ENCODE measurements around the gene UGGT1. TPM values are rescaled to one million over a fixed set of nuclear protein-coding genes. Genes with fewer than 3 reads are reported as not detected.

Gene UGGT1
- total RNA-seq, 1 experiment from 2014 or later, result 51.8 TPM

- H3K79me2 ChIP-seq (ENCODE audit: insufficient read depth, low read length), result peaks cover 42% of the 10 kb centered on the region
- peaks cover 4 to 11% of the 10 kb centered on the region in 2 experiments; a peak in 2 of 4 replicates for H3K4me1 ChIP-seq (ENCODE audit: control insufficient read depth in 1 of 2, insufficient read depth in 2 of 2, low read length in 2 of 2)
- intact Hi-C loops (cut with micrococcal nuclease), result loop anchor here (5.0 kb wide), 1 partner anchor 63 kb away; the partner anchor contains the start of gene SAP130
- no peaks in the 10 kb centered on the region for H3K9me3 ChIP-seq (ENCODE audit: control insufficient read depth in 1 of 2, insufficient read depth in 1 of 2, low read depth in 1 of 2, low read length in 2 of 2)
- H3K27me3 ChIP-seq (ENCODE audit: insufficient read depth, low read length), result no peaks in the 10 kb centered on the region
- peak overlapping the region; percentile 96 to 100 for H3K4me3 ChIP-seq (replicated peaks in 1 of 2; ENCODE audit: low read depth in 1 of 2, low read length in 2 of 2)
- H3K27ac ChIP-seq (ENCODE audit: low read depth, low read length), result peak overlapping the region; percentile 40; the same call in 1 of the 2 replicates
- no peaks in the 10 kb centered on the region for H4K20me1 ChIP-seq (ENCODE audit: insufficient read depth)
- DNase-seq (ENCODE audit: low read depth, low spot score) (no peak), ATAC-seq (no peak; the same call in 1 of the 2 replicates)
- ChIA-PET POLR2A (interaction anchor here (0.8 to 2.8 kb wide), 3 partner anchors 10 to 230 kb away, joined by 3 to 15 read pairs (median 3); no protein-coding TSS in a partner anchor), CTCF (no interaction called here), RAD21 (ENCODE audit: low non-redundant PET in 1 of 2, low total read pairs in 2 of 2, uncharacterized antibody in 2 of 2, unreplicated experiment in 2 of 2) (no interaction called here)
- TF ChIP-seq POLR2AphosphoS5 (IDR thresholded peaks at IDR 0.05; ENCODE audit: low read depth, low read length) (no peak), ELF1 (IDR thresholded peaks at IDR 0.05; ENCODE audit: borderline replicate concordance, low read depth) (no peak)
- TF ChIP-seq, protein P1, sequence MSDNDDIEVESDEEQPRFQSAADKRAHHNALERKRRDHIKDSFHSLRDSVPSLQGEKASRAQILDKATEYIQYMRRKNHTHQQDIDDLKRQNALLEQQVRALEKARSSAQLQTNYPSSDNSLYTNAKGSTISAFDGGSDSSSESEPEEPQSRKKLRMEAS (IDR thresholded peaks at IDR 0.05), result no peak
- H3K36me3 ChIP-seq (ENCODE audit: control insufficient read depth in 1 of 2, insufficient read depth in 2 of 2, low read length in 2 of 2), result no peaks in the 10 kb centered on the region; a peak in 1 of 4 replicates
- peak overlapping the region; percentile 79 for H3K4me2 ChIP-seq (ENCODE audit: low read length)
- no peaks in the 10 kb centered on the region for H3K9me2 ChIP-seq (ENCODE audit: insufficient read depth)
- peak overlapping the region; percentile 90 for H3K9ac ChIP-seq (ENCODE audit: low read length)
- peak overlapping the region; percentile 71 for H2AFZ ChIP-seq (ENCODE audit: low read depth, low read length, poor library complexity, severe bottlenecking)
- TSS peak; percentile 94 for BruUV-seq (replicated peaks)
Observed at GRCh38 chr2:128090575-128090944, 440 bp upstream of the UGGT1 start.

- Histone ChIP-seq H3K36me3 (ENCODE audit: control insufficient read depth in 1 of 2, insufficient read depth in 2 of 2, low read length in 2 of 2) (no peaks in the 10 kb centered on the region; a peak in 1 of 4 replicates), H3K79me2 (ENCODE audit: insufficient read depth, low read length) (peaks cover 53% of the 10 kb centered on the region), H3K9me2 (ENCODE audit: insufficient read depth) (no peaks in the 10 kb centered on the region), H3K27me3 (ENCODE audit: insufficient read depth, low read length) (no peaks in the 10 kb centered on the region), H3K4me3 (replicated peaks in 1 of 2; ENCODE audit: low read depth in 1 of 2, low read length in 2 of 2) (peak overlapping the region; percentile 96 to 100), H3K9me3 (ENCODE audit: control insufficient read depth in 1 of 2, insufficient read depth in 1 of 2, low read depth in 1 of 2, low read length in 2 of 2) (no peaks in the 10 kb centered on the region), H4K20me1 (ENCODE audit: insufficient read depth) (no peaks in the 10 kb centered on the region), H2AFZ (ENCODE audit: low read depth, low read length, poor library complexity, severe bottlenecking) (no peak overlapping the region), H3K4me2 (ENCODE audit: low read length) (peak overlapping the region; percentile 79), H3K9ac (ENCODE audit: low read length) (peak overlapping the region; percentile 90), H3K4me1 (ENCODE audit: control insufficient read depth in 1 of 2, insufficient read depth in 2 of 2, low read length in 2 of 2) (peaks cover 4 to 11% of the 10 kb centered on the region in 2 experiments; a peak in 2 of 4 replicates), H3K27ac (ENCODE audit: low read depth, low read length) (peak overlapping the region; percentile 77)
- ATAC-seq (no peak), DNase-seq (ENCODE audit: low read depth, low spot score) (no peak)
- ChIA-PET CTCF (no interaction called here), POLR2A (interaction anchor here (2.8 kb wide), 1 partner anchor 10 kb away, joined by 15 read pairs; no protein-coding TSS in a partner anchor), RAD21 (ENCODE audit: low non-redundant PET in 1 of 2, low total read pairs in 2 of 2, uncharacterized antibody in 2 of 2, unreplicated experiment in 2 of 2) (no interaction called here)
- TSS peak; percentile 51 for BruUV-seq (replicated peaks)
- intact Hi-C loops (cut with micrococcal nuclease), result loop anchor here (5.0 kb wide), 1 partner anchor 64 kb away; the partner anchor contains the start of gene SAP130
- TF ChIP-seq EZH2phosphoT487 (IDR thresholded peaks at IDR 0.05; ENCODE audit: borderline replicate concordance) (no peak), FOSL1 (IDR thresholded peaks at IDR 0.05; ENCODE audit: low read depth) (no peak), TCF7L2 (IDR thresholded peaks at IDR 0.05; ENCODE audit: borderline replicate concordance, extremely low read depth, insufficient read depth, insufficient read length) (no peak), ELF1 (IDR thresholded peaks at IDR 0.05; ENCODE audit: borderline replicate concordance, low read depth) (no peak), SRF (IDR thresholded peaks at IDR 0.05; ENCODE audit: low read depth) (no peak), SP1 (IDR thresholded peaks at IDR 0.05; ENCODE audit: low read depth) (no peak), EZH2 (IDR thresholded peaks at IDR 0.05) (no peak), JUND (IDR thresholded peaks at IDR 0.05) (no peak)
- TF ChIP-seq, protein P1 (IDR thresholded peaks at IDR 0.05), result no peak
- TF ChIP-seq, protein P2, sequence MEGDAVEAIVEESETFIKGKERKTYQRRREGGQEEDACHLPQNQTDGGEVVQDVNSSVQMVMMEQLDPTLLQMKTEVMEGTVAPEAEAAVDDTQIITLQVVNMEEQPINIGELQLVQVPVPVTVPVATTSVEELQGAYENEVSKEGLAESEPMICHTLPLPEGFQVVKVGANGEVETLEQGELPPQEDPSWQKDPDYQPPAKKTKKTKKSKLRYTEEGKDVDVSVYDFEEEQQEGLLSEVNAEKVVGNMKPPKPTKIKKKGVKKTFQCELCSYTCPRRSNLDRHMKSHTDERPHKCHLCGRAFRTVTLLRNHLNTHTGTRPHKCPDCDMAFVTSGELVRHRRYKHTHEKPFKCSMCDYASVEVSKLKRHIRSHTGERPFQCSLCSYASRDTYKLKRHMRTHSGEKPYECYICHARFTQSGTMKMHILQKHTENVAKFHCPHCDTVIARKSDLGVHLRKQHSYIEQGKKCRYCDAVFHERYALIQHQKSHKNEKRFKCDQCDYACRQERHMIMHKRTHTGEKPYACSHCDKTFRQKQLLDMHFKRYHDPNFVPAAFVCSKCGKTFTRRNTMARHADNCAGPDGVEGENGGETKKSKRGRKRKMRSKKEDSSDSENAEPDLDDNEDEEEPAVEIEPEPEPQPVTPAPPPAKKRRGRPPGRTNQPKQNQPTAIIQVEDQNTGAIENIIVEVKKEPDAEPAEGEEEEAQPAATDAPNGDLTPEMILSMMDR (IDR thresholded peaks at IDR 0.05 in 2 of 3, conservative IDR thresholded peaks at IDR 0.05 in 1 of 3; ENCODE audit: borderline replicate concordance in 1 of 3, insufficient read depth in 1 of 3, low read depth in 2 of 3, low read length in 2 of 3), result no peak
- TF ChIP-seq, protein P3, sequence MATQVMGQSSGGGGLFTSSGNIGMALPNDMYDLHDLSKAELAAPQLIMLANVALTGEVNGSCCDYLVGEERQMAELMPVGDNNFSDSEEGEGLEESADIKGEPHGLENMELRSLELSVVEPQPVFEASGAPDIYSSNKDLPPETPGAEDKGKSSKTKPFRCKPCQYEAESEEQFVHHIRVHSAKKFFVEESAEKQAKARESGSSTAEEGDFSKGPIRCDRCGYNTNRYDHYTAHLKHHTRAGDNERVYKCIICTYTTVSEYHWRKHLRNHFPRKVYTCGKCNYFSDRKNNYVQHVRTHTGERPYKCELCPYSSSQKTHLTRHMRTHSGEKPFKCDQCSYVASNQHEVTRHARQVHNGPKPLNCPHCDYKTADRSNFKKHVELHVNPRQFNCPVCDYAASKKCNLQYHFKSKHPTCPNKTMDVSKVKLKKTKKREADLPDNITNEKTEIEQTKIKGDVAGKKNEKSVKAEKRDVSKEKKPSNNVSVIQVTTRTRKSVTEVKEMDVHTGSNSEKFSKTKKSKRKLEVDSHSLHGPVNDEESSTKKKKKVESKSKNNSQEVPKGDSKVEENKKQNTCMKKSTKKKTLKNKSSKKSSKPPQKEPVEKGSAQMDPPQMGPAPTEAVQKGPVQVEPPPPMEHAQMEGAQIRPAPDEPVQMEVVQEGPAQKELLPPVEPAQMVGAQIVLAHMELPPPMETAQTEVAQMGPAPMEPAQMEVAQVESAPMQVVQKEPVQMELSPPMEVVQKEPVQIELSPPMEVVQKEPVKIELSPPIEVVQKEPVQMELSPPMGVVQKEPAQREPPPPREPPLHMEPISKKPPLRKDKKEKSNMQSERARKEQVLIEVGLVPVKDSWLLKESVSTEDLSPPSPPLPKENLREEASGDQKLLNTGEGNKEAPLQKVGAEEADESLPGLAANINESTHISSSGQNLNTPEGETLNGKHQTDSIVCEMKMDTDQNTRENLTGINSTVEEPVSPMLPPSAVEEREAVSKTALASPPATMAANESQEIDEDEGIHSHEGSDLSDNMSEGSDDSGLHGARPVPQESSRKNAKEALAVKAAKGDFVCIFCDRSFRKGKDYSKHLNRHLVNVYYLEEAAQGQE (IDR thresholded peaks at IDR 0.05; ENCODE audit: low read depth), result no peak
- TF ChIP-seq, protein P4, sequence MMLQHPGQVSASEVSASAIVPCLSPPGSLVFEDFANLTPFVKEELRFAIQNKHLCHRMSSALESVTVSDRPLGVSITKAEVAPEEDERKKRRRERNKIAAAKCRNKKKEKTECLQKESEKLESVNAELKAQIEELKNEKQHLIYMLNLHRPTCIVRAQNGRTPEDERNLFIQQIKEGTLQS (IDR thresholded peaks at IDR 0.05), result no peak
Observed at GRCh38 chr2:128091726-128092080, 703 bp downstream of the UGGT1 start.

All from HCT116 (cell line).